Thoracic aorta (tissue), 2 donors: ENCODE data around the gene HOXC10. TPM values are rescaled to one million over a fixed set of nuclear protein-coding genes. Genes with fewer than 3 reads are reported as not detected.
A peak's percentile ranks its signal among the peaks of the same experiment; 100 is the strongest.

Experiments used
- ATAC-seq: fragments of 150-250 bp; one replicate; pipeline ENCODE4 v1.8.0; 2017; ENCODE audit warnings: low read depth; ENCODE audit not compliant: insufficient number of reproducible peaks, low FRiP score
- DNase-seq: peaks from one replicate; pipeline ENCODE4 v3.0.0-alpha.2; 2020; ENCODE audit warnings: low spot score
- H3K27ac ChIP-seq, 2 donors: fragments of 200-600 bp; sonication (generic); 1 replicate in 1 of 2; 2 replicates in 1 of 2; pipeline ENCODE4 v1.5.1; 2016; ENCODE audit warnings: mild to moderate bottlenecking in 2 of 2, moderate library complexity in 2 of 2
- H3K27me3 ChIP-seq: fragments of 200-600 bp; sonication (generic); replicated peaks from 2 replicates; pipeline ENCODE4 v1.6.0; 2016; ENCODE audit warnings: mild to moderate bottlenecking; ENCODE audit not compliant: insufficient read depth
- H3K36me3 ChIP-seq: fragments of 200-600 bp; sonication (generic); one replicate; pipeline ENCODE4 v1.5.1; 2016
- H3K4me1 ChIP-seq, 2 donors: fragments of 200-600 bp; sonication (generic); 1 replicate in 1 of 2; 2 replicates in 1 of 2; pipeline versions ENCODE4 v1.5.1 to v1.6.0; 2016; ENCODE audit warnings: low read depth in 2 of 2, mild to moderate bottlenecking in 1 of 2; ENCODE audit not compliant: control insufficient read depth in 1 of 2
- H3K4me3 ChIP-seq: fragments of 200-600 bp; sonication (generic); 2 replicates; pipeline ENCODE4 v1.5.1; 2016; ENCODE audit warnings: mild to moderate bottlenecking
- H3K9me3 ChIP-seq: fragments of 200-600 bp; sonication (generic); 2 replicates; pipeline ENCODE4 v1.5.1; 2016
- CTCF ChIP-seq: fragments of 200-600 bp; sonication (generic); IDR thresholded peaks from one replicate; pipeline ENCODE4 v1.5.1; 2019; ENCODE audit warnings: antibody characterized with exemption
- total RNA-seq, 2 donors: library from RNA; depleted of rRNA; stranded (reverse); fragments of >200 nt; gene quantifications; one replicate each; pipeline versions ENCODE4 v1.1.0 to v1.2.3, GENCODE V29; 2016

HOXC10 gene
- total RNA-seq, 2 donors from 2014 or later, result not detected

DNA sequence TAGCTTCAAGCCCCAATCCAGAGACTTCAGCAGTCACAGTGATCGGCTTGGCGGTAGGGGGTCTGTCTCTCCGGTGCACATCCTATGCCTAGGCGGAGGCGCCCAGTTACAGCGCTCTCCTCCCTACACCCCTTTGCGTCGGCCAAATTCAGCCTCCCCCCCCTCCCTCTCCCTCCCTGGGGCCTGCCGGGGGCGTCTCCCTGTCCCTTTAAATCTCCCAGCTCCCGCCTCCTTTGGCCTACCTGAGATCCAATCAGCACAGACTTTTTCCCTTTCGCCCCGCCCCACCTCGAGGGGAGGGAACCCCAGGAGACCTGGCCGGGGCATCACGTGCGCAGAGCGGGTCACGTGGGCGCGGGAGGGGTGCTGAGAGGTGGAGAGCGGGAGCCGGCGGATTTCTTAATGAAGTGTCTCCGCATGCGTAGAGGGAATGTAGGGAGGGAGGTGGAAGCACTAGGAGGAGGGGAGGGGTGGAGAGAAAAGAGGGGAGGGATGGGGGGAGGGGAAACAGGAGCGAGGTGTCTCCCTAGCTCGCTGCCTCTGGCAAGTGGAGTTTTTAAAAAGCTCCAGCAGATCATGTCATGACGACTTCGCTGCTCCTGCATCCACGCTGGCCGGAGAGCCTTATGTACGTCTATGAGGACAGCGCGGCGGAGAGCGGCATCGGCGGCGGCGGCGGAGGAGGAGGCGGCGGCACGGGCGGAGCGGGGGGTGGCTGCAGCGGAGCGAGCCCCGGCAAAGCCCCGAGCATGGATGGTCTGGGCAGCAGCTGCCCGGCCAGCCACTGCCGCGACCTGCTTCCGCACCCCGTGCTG is 46.4 kb upstream of the HOXC10 start, which contains the start of gene HOXC13:
Gene HOXC13 (plus strand): TSS at position 506 of the 815 bp plus-strand sequence. CDS start 76 bp downstream, at position 582.
- ATAC-seq, result no peak

GRCh38 chr12:53939141-53940108 is 45.5 kb upstream of the HOXC10 start:
- no peak overlapping the region for H3K4me3 ChIP-seq
- ATAC-seq, result no peak
- H3K27ac ChIP-seq, result no peak overlapping the region
- TF ChIP-seq CTCF, result no peak
- no peaks in the 10 kb centered on the region for H3K9me3 ChIP-seq
- no peak for DNase-seq
- no peaks in the 10 kb centered on the region for H3K36me3 ChIP-seq
- H3K27me3 ChIP-seq, result peaks cover 64% of the 10 kb centered on the region
- peaks cover 0 to 24% of the 10 kb centered on the region in 2 donors for H3K4me1 ChIP-seq

More for the DNA sequence above, 46.4 kb upstream of the HOXC10 start, which contains the start of gene HOXC13:
- TF ChIP-seq CTCF, result no peak
- H3K27ac ChIP-seq, result peak within 1 kb of the TSS in 1 of 2 donors; percentile 37
- H3K27me3 ChIP-seq, result peaks cover 56% of the 10 kb centered on the region
- DNase-seq, result no peak
- no peaks in the 10 kb centered on the region for H3K9me3 ChIP-seq
- no peaks in the 10 kb centered on the region for H3K36me3 ChIP-seq
- H3K4me1 ChIP-seq, result peaks cover 0 to 24% of the 10 kb centered on the region in 2 donors
- H3K4me3 ChIP-seq, result peak within 1 kb of the TSS; percentile 37

DNA sequence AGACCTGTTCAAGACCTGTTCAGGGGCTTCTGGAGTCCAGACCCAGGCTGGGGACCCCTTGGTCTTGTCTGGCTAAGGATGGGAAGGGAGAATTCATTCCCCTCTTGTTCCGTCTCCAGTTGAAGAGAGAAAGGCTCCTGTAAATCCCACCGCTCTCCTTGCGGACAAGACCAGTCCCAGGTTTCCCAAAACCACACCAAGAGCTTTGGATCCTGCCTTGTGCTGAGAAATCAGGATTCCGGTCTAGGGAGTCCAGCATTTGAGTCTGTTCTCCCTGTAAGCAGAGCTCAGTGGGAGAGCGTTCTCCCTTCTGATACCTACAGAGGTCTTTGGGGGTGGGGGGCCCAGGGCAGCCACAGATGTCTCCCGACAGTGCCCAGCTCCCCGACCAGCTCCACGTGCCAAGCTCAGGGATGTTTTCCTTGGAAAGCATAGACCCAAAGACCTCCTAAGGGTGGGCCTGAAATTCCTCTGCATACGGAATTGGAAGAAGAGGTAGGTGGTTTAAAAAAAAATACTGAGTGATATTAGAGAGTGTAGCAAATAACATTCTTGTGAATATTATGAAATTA is 44.4 kb upstream of the HOXC10 start:
- Histone ChIP-seq H3K27ac (no peak overlapping the region), H3K4me3 (no peak overlapping the region), H3K36me3 (no peaks in the 10 kb centered on the region), H3K9me3 (no peaks in the 10 kb centered on the region), H3K4me1 (peaks cover 0 to 19% of the 10 kb centered on the region in 2 donors), H3K27me3 (peaks cover 69% of the 10 kb centered on the region)
- TF ChIP-seq CTCF, result no peak
- DNase-seq, result no peak
- ATAC-seq, result no peak

DNA sequence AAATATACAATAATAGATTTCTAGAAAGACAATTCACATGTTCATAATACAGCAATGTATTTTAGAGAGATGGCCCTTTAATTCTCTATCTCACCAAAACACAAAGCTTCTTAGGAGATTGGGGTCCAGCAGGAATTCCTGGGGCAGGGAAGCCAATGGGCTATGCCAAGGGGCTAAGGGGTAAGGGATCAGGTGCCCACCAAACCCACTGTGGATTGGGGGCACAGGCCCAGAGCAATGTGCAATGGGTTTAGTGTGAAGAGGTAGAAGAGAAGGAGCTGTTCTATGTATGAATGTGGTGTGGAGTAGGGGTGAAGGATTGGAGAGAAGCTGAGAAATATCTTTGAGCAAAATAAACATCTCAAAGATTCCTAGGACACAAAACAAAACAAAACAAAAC is 43.8 kb upstream of the HOXC10 start:
- Histone ChIP-seq H3K36me3 (no peaks in the 10 kb centered on the region), H3K4me3 (no peak overlapping the region), H3K27ac (no peak overlapping the region), H3K9me3 (no peaks in the 10 kb centered on the region), H3K27me3 (peaks cover 69% of the 10 kb centered on the region), H3K4me1 (peaks cover 0 to 14% of the 10 kb centered on the region in 2 donors)
- no peak for ATAC-seq
- no peak for TF ChIP-seq CTCF
- DNase-seq, result no peak
